HG03460 (cell line): ENCODE data around the gene CACHD1.
"Not testable (repeated sequence)": the region's sequence is repeated elsewhere in the genome, so short reads cannot be mapped to it uniquely, and the experiment has no call there.

Experiments
- ATAC-seq: cut with Tn5 transposase; IDR thresholded peaks from one replicate; pipeline ENCODE4 v1.9.1; 2021; ENCODE audit not compliant: unreplicated experiment

Gene CACHD1

GRCh38 chr1:64687725-64688327 lies 217.9 kb downstream of the CACHD1 start:
- no peak for ATAC-seq

DNA sequence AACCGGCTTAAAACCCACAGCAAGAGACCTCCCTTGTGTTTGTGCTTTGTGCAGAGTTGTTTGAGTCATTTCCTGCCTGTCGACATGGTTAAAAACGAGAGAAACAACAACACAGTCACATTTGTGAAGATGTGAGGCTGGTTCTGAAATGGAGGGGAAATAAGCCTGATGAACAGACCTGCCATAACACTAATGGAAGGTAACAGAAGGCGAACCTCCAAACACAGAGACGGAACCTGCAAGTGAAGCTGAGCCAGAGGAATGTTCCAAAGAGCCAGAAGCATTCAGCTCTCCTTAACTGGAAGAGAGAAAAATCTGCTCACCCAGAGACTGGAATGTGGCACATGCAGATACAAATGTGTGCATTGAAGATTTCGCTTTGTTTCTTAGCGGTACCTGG lies 221.7 kb downstream of the CACHD1 start:
- ATAC-seq = no peak

GRCh38 chr1:64692911-64693310 lies 223.0 kb downstream of the CACHD1 start:
- ATAC-seq = no peak

GRCh38 chr1:64693406-64693805 lies 223.5 kb downstream of the CACHD1 start:
- ATAC-seq = no peak

DNA sequence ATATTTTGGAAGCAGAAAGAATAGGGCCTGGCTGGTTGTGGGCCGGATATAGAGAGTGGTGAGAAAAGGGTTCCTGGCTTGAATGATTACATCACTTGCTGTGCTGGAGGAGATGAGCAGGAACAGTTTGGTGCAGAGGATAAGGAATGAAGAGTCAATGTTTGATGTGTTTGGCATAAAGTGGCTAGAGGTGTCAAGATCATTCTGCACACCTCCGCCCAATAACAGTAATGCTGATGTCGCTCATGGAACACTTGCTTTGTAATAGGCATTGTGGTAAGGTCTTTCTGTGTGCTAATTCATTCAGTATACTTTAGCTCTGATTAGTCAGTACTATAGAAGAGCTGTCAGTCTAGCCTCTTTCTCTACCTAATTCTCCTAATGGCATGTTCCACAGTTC lies 226.9 kb downstream of the CACHD1 start:
- no peak for ATAC-seq

- ATAC-seq = no peak
These were observed 229.4 kb downstream of the CACHD1 start for GRCh38 chr1:64699327-64699726.

- ATAC-seq = no peak
These were observed 231.1 kb downstream of the CACHD1 start for GRCh38 chr1:64701071-64701470.

- ATAC-seq = no peak
These were observed 232.0 kb downstream of the CACHD1 start for GRCh38 chr1:64701886-64702285.

- ATAC-seq = not testable (repeated sequence)
These were observed 232.7 kb downstream of the CACHD1 start for GRCh38 chr1:64702670-64703069.

DNA sequence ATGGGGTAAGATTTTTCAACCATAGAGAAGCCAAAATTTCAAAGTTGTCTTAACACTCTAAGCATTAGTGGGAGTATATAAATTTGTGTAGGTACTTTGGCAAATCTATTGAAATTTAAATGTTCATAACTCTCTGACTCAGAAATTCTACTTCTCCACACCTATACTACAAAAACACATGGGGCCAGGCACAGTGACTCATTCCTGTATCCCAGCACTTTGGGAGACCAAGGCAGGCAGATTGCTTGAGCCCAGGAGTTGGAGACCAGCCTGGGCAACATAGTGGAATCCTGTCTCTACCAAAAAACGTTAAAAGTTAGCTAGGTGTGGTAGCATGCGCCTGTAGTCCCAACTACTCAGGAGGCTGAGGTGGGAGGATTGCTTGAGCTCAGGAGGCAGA lies 233.7 kb downstream of the CACHD1 start:
- ATAC-seq = no peak

GRCh38 chr1:64705591-64705990 lies 235.7 kb downstream of the CACHD1 start:
- ATAC-seq = no peak

- ATAC-seq = no peak
These were observed 241.3 kb downstream of the CACHD1 start for GRCh38 chr1:64711266-64711665.

- no peak for ATAC-seq
These were observed 242.1 kb downstream of the CACHD1 start for GRCh38 chr1:64712049-64712448.

GRCh38 chr1:64715186-64715585 lies 245.3 kb downstream of the CACHD1 start:
- ATAC-seq = no peak

DNA sequence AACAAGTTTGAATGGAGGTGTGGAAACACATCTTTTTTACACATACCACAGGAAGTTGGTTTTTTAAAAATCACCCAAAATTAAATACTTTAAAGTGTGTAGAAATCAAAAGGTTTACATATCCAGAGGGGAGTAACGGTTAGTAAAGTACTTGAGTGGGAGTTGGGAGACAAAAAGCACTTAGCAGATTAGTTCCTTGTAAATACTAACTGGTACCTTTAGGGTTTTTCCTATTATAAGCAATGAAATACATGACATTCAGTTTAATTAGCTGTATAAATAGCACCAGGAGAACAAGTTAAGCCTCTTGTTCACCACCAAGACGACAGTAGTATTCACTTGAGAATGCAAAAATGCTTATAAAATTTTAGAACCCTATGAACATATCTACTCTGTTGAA lies 251.2 kb downstream of the CACHD1 start:
- no peak for ATAC-seq

GRCh38 chr1:64721576-64722145 lies 251.7 kb downstream of the CACHD1 start:
- no peak for ATAC-seq

DNA sequence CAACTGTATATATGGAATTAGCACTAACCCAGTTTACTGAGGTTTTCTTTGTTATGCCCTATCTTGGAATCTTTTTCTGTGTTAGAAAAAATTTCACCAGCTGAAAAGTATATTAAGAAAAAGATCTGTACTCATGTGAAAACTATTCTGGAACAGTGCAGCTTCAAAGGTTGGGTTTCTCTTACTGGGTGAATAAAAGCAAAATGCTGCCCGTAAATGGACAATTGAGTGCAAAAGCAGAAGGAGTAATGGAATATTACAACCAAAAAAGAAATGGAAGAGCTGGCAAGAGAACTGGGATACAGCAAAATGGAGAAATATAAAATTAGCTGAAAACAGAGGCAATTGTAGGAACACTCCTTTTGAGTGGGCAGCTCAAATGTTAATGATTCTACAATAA lies 257.9 kb downstream of the CACHD1 start:
- no peak for ATAC-seq

GRCh38 chr1:64733581-64734286 lies 263.8 kb downstream of the CACHD1 start:
- ATAC-seq = no peak

DNA sequence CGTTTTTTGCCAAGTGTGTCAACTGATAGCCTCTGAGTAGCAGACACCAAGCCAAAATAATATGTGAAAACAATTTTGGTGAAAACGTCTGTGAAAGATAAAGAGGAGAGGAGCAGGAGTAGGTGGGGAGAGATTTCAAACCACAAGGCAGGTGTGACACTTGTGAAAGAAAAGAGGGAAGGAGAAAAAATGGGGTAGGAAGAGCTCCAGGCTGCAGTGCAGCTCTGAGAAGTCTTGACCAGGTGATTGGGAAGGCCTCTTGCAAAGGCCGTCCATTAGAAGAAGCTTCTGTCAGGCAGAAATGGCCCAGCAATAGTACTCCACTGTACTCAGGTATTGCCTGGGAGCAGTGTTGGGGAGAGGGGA lies 264.3 kb downstream of the CACHD1 start:
- ATAC-seq = no peak

- not testable (repeated sequence) for ATAC-seq
These were observed 270.8 kb downstream of the CACHD1 start for GRCh38 chr1:64740687-64741086.
